Panc1 (cell line): ENCODE data around the gene PIGX.

Experiments used
- CTCF ChIP-seq: fragments of 450-650 bp; IDR thresholded peaks from 2 replicates; pipeline ENCODE4 v1.5.1; 2017; ENCODE audit warnings: mild to moderate bottlenecking
- REST ChIP-seq, 2 experiments: IDR thresholded peaks; 2 replicates each; pipeline ENCODE4 v1.6.1; 2011 to 2012; ENCODE audit warnings: low read depth in 2 of 2, control low read depth in 1 of 2, low read length in 1 of 2, mild to moderate bottlenecking in 1 of 2, moderate library complexity in 1 of 2; ENCODE audit not compliant: insufficient read depth in 1 of 2
- SIN3A ChIP-seq: IDR thresholded peaks from 2 replicates; pipeline ENCODE4 v1.6.1; 2012; ENCODE audit warnings: low read depth, mild to moderate bottlenecking, low read length, moderate library complexity, borderline replicate concordance; ENCODE audit not compliant: insufficient read depth

GRCh38 chr3:196691386-196691785 lies 20.8 kb upstream of the PIGX start:
- TF ChIP-seq REST (IDR thresholded peaks at IDR 0.05; ENCODE audit: insufficient read depth in 1 of 2, low read depth in 2 of 2, low read length in 1 of 2) (no peak), CTCF (no peak), SIN3A (no peak)
